Mononuclear cell (primary cell): ENCODE measurements around the gene MED26. TPM values are rescaled to one million over a fixed set of nuclear protein-coding genes. Genes with fewer than 3 reads are reported as not detected.
"Not testable (repeated sequence)": the region's sequence is repeated elsewhere in the genome, so short reads cannot be mapped to it uniquely, and the experiment has no call there.

ENCODE experiments used
- H3K27me3 ChIP-seq: 2 replicates; pipeline ENCODE4 v1.6.0; 2011; ENCODE audit warnings: low read length, control low read depth; ENCODE audit not compliant: insufficient read depth
- H3K4me1 ChIP-seq: 2 replicates; pipeline ENCODE4 v1.5.1; 2011; ENCODE audit warnings: mild to moderate bottlenecking, low read length, control low read depth; ENCODE audit not compliant: insufficient read depth
- H3K4me3 ChIP-seq: 2 replicates; pipeline ENCODE4 v1.5.1; 2011; ENCODE audit warnings: mild to moderate bottlenecking, low read length, moderate library complexity
- H3K9me3 ChIP-seq: 2 replicates; pipeline ENCODE4 v1.5.1; 2011; ENCODE audit warnings: low read depth, mild to moderate bottlenecking, control low read depth, low read length
- total RNA-seq: library from RNA; depleted of rRNA; stranded (reverse); fragments of >200 nt; gene quantifications from one replicate; pipeline ENCODE4 v1.2.3, GENCODE V29; 2012

MED26 gene
- total RNA-seq, 1 donor, result 21.5 TPM

DNA sequence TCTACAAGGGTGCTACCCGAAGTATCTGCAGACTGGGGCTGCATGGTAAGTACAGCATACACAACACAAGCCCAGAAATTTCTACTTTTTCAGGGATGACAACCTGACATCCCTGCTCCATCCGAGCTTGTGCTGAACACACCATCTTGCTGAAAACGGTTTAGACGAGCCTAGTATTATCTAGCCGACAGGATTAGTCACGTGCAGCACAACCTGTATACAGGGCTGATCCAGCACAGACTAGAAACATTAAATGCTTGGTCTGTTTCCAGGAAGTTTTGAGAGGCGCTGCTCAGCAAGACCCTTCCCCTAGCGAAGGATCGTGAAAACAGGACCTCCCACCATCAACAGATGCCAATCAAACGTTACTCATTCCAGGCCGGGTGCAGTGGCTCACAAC is 27.7 kb upstream of the MED26 start:
- Histone ChIP-seq H3K27me3 (no peaks in the 10 kb centered on the region), H3K4me3 (no peak overlapping the region), H3K4me1 (peaks cover 23% of the 10 kb centered on the region), H3K9me3 (no peaks in the 10 kb centered on the region)

DNA sequence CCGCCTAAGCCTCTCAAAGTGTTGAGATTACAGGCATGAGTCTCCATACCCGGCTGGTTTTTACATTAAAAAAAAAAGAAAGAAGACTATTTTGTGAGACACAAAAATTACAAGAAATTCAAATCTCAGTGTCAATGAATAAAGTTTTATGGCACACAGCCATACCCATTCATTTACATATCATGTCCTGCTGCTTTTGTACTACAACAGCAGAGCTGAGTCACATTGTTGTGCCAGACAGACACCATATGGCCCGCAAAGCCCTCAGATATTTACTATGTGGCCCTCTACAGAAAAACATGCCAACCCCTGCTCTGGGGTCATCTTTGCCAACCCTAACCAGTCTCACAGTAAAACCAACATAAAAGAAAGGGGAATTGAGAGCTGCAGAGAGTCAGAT is 26.6 kb upstream of the MED26 start:
- no peaks in the 10 kb centered on the region for H3K9me3 ChIP-seq
- H3K27me3 ChIP-seq, result no peaks in the 10 kb centered on the region
- no peak overlapping the region for H3K4me3 ChIP-seq
- peaks cover 29% of the 10 kb centered on the region for H3K4me1 ChIP-seq

DNA sequence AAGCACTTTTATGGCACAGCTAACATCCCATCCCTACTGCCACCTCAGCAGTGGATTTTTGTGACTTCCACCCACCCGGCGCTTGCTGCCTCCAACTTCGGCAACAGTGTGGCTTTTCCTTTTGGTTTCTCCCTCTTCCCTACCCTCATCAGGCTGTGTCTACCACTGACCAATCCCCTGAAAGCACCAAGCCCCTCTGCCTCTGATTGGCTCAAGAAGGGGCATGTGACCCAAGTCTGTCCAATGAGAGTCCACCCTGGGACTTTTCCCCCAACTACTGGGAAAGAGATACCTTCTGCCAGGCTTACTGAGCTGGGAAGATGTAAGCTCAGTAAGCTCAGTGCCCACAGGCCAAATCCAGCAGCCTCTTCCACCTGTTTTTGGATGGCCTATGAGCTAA is 26.1 kb upstream of the MED26 start:
- no peak overlapping the region for H3K4me3 ChIP-seq
- peaks cover 24% of the 10 kb centered on the region for H3K4me1 ChIP-seq
- H3K9me3 ChIP-seq, result no peaks in the 10 kb centered on the region
- H3K27me3 ChIP-seq, result no peaks in the 10 kb centered on the region

GRCh38 chr19:16652854-16653253 is 24.9 kb upstream of the MED26 start:
- no peak overlapping the region for H3K4me3 ChIP-seq
- H3K4me1 ChIP-seq, result peaks cover 11% of the 10 kb centered on the region

GRCh38 chr19:16651421-16652188 is 23.6 kb upstream of the MED26 start:
- not testable (repeated sequence) for H3K27me3 ChIP-seq

More at GRCh38 chr19:16652854-16653253, 24.9 kb upstream of the MED26 start:
- Histone ChIP-seq H3K27me3 (no peaks in the 10 kb centered on the region), H3K9me3 (no peaks in the 10 kb centered on the region)

GRCh38 chr19:16650821-16651220 is 22.8 kb upstream of the MED26 start:
- Histone ChIP-seq H3K9me3 (no peaks in the 10 kb centered on the region), H3K4me3 (no peak overlapping the region), H3K27me3 (no peaks in the 10 kb centered on the region)

More at GRCh38 chr19:16651421-16652188, 23.6 kb upstream of the MED26 start:
- not testable (repeated sequence) for H3K4me3 ChIP-seq, H3K9me3 ChIP-seq, H3K4me1 ChIP-seq

GRCh38 chr19:16649734-16650133 is 21.7 kb upstream of the MED26 start:
- Histone ChIP-seq H3K27me3 (no peaks in the 10 kb centered on the region), H3K4me3 (no peak overlapping the region), H3K4me1 (peaks cover 9% of the 10 kb centered on the region), H3K9me3 (no peaks in the 10 kb centered on the region)

More at GRCh38 chr19:16650821-16651220, 22.8 kb upstream of the MED26 start:
- peaks cover 9% of the 10 kb centered on the region for H3K4me1 ChIP-seq

GRCh38 chr19:16645140-16645539 is 17.1 kb upstream of the MED26 start:
- Histone ChIP-seq H3K9me3 (no peaks in the 10 kb centered on the region), H3K4me1 (no peaks in the 10 kb centered on the region), H3K27me3 (no peaks in the 10 kb centered on the region), H3K4me3 (no peak overlapping the region)

DNA sequence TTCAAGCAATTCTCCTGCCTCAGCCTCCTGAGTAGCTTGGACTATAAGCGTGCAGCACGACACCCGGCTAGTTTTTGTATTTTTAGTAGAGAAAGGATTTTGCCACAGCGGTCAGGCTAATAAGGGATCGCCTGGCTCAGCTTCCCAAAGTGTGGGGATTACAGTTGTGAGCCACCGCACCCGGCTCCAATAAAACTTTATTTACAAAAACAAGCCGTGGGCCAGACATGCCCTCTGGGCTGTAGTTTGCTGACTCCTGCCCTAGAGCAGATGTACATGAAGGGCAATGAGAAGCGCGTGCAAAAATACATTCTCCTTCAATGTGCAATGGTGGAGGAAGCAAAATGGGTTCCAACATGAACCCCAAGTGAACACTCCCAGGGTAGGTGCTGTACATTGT is 13.7 kb upstream of the MED26 start:
- no peak overlapping the region for H3K4me3 ChIP-seq
- no peaks in the 10 kb centered on the region for H3K4me1 ChIP-seq

GRCh38 chr19:16640951-16641350 is 12.9 kb upstream of the MED26 start:
- H3K9me3 ChIP-seq, result no peaks in the 10 kb centered on the region
- no peak overlapping the region for H3K4me3 ChIP-seq
- no peaks in the 10 kb centered on the region for H3K4me1 ChIP-seq
- H3K27me3 ChIP-seq, result no peaks in the 10 kb centered on the region

More for the DNA sequence above, 13.7 kb upstream of the MED26 start:
- no peaks in the 10 kb centered on the region for H3K9me3 ChIP-seq
- H3K27me3 ChIP-seq, result no peaks in the 10 kb centered on the region

- no peak overlapping the region for H3K4me3 ChIP-seq
- no peaks in the 10 kb centered on the region for H3K4me1 ChIP-seq
- no peaks in the 10 kb centered on the region for H3K27me3 ChIP-seq
- H3K9me3 ChIP-seq, result no peaks in the 10 kb centered on the region
Observed at GRCh38 chr19:16638666-16639065, 10.7 kb upstream of the MED26 start.

GRCh38 chr19:16637535-16637934 is 9.5 kb upstream of the MED26 start:
- H3K4me1 ChIP-seq, result no peaks in the 10 kb centered on the region
- H3K9me3 ChIP-seq, result no peaks in the 10 kb centered on the region
- H3K4me3 ChIP-seq, result no peak overlapping the region
- no peaks in the 10 kb centered on the region for H3K27me3 ChIP-seq

DNA sequence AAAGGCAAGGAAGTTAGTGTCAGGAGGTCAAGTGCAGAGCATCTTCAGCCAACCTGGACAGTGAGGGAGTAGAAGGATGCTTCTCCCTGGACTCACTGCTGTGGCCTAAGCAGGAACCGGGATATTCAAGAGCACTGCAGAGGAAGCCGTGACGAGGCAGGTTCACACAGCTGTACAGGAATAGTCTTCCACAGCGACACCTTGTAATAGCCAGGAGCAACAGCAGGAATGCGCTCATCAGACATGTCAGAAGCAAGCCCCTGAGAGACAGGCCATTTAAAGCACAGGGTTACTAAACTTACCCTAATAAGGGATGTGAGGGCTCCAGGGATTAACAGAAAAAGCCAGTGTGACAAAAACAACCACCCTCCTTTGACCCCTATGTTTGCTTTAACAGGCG is 3.5 kb upstream of the MED26 start:
- Histone ChIP-seq H3K27me3 (no peaks in the 10 kb centered on the region), H3K4me3 (no peak overlapping the region), H3K9me3 (no peaks in the 10 kb centered on the region), H3K4me1 (peaks cover 21% of the 10 kb centered on the region)

DNA sequence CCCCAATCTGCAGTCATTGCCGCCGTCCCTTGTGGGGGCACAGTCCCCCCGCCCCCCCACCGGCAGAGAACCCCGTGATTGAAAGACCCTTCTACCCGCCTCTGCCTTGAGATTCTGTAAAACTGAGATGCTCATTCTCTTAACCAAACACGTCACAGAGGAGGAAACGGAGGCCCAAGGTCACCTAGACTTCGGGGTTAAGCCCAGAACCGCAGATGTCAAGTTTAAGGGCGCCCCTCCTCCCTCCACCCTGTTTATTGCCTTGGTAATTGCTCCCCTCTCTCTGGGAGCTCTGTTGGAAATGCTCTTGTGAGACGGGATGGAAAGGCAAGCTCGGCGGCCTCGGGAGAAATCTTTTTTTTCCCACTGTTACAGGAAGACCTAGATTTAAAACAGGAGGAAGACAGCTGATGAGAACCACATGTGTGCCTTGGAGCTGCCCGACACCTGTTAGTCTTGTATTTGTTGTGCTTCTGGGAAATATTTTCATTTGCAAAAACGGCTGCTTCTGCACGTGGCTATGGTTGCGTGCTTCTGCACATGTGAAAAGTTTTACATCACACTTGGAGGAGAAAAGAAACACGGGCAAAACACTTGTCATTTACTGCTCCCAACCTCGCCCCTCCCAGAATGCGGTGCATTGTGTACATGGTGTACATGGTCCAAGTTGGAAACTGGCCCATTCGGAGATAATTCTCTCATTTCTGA is 1.1 kb upstream of the MED26 start:
- Histone ChIP-seq H3K9me3 (no peaks in the 10 kb centered on the region), H3K4me3 (peak overlapping the region; percentile 88), H3K27me3 (no peaks in the 10 kb centered on the region), H3K4me1 (peaks cover 37% of the 10 kb centered on the region)

GRCh38 chr19:16627928-16628182 is 149 bp downstream of the MED26 start:
- Histone ChIP-seq H3K27me3 (no peaks in the 10 kb centered on the region), H3K4me1 (peaks cover 37% of the 10 kb centered on the region), H3K9me3 (no peaks in the 10 kb centered on the region), H3K4me3 (peak overlapping the region; percentile 88)
